ENCODE measurements around the gene C1QL4.

C1QL4 gene

GRCh38 chr12:49345825-49346658, 9.1 kb upstream of the C1QL4 start:
- H3K4me3 ChIP-seq (ENCODE audit: low read length) = no peak overlapping the region
- H3K9ac ChIP-seq (ENCODE audit: low read length) = no peak overlapping the region
- H3K79me2 ChIP-seq (ENCODE audit: low read length) = no peaks in the 10 kb centered on the region
- no peaks in the 10 kb centered on the region for H3K36me3 ChIP-seq (replicated peaks; ENCODE audit: low read depth, low read length)
- H3K4me2 ChIP-seq (ENCODE audit: low read length) = no peak overlapping the region
- no peak for TF ChIP-seq EZH2phosphoT487 (IDR thresholded peaks at IDR 0.05; ENCODE audit: low read depth)
- no peak for TF ChIP-seq CTCF (IDR thresholded peaks at IDR 0.05; ENCODE audit: low read depth, low read length)
- H3K4me1 ChIP-seq (ENCODE audit: low read length) = peaks cover 20% of the 10 kb centered on the region
- H2AFZ ChIP-seq (ENCODE audit: low read depth, low read length) = no peak overlapping the region
- H4K20me1 ChIP-seq (ENCODE audit: insufficient read depth, low read length) = no peaks in the 10 kb centered on the region
- H3K9me3 ChIP-seq (ENCODE audit: insufficient read depth, low read length) = no peaks in the 10 kb centered on the region
- peaks cover 16% of the 10 kb centered on the region for H3K27me3 ChIP-seq (ENCODE audit: low read depth, low read length)
- no peak overlapping the region for H3K27ac ChIP-seq (ENCODE audit: low read length)

GRCh38 chr12:49345051-49345824, 8.2 kb upstream of the C1QL4 start:
- H3K4me2 ChIP-seq (ENCODE audit: low read length) = no peak overlapping the region
- no peak overlapping the region for H3K27ac ChIP-seq (ENCODE audit: low read length)
- H3K27me3 ChIP-seq (ENCODE audit: low read depth, low read length) = peaks cover 16% of the 10 kb centered on the region
- TF ChIP-seq CTCF (IDR thresholded peaks at IDR 0.05; ENCODE audit: low read depth, low read length) = no peak
- no peak for TF ChIP-seq EZH2phosphoT487 (IDR thresholded peaks at IDR 0.05; ENCODE audit: low read depth)
- no peaks in the 10 kb centered on the region for H3K36me3 ChIP-seq (replicated peaks; ENCODE audit: low read depth, low read length)
- peaks cover 20% of the 10 kb centered on the region for H3K4me1 ChIP-seq (ENCODE audit: low read length)
- H2AFZ ChIP-seq (ENCODE audit: low read depth, low read length) = no peak overlapping the region
- H3K79me2 ChIP-seq (ENCODE audit: low read length) = no peaks in the 10 kb centered on the region
- H3K9ac ChIP-seq (ENCODE audit: low read length) = no peak overlapping the region
- no peaks in the 10 kb centered on the region for H4K20me1 ChIP-seq (ENCODE audit: insufficient read depth, low read length)
- H3K9me3 ChIP-seq (ENCODE audit: insufficient read depth, low read length) = no peaks in the 10 kb centered on the region
- H3K4me3 ChIP-seq (ENCODE audit: low read length) = no peak overlapping the region

GRCh38 chr12:49344486-49345050, 7.6 kb upstream of the C1QL4 start:
- no peaks in the 10 kb centered on the region for H3K9me3 ChIP-seq (ENCODE audit: insufficient read depth, low read length)
- no peak overlapping the region for H3K4me2 ChIP-seq (ENCODE audit: low read length)
- H3K27me3 ChIP-seq (ENCODE audit: low read depth, low read length) = peaks cover 16% of the 10 kb centered on the region
- H3K4me1 ChIP-seq (ENCODE audit: low read length) = peaks cover 23% of the 10 kb centered on the region
- H3K4me3 ChIP-seq (ENCODE audit: low read length) = no peak overlapping the region
- no peak overlapping the region for H3K9ac ChIP-seq (ENCODE audit: low read length)
- no peaks in the 10 kb centered on the region for H4K20me1 ChIP-seq (ENCODE audit: insufficient read depth, low read length)
- no peaks in the 10 kb centered on the region for H3K36me3 ChIP-seq (replicated peaks; ENCODE audit: low read depth, low read length)
- no peak overlapping the region for H2AFZ ChIP-seq (ENCODE audit: low read depth, low read length)
- TF ChIP-seq CTCF (IDR thresholded peaks at IDR 0.05; ENCODE audit: low read depth, low read length) = no peak
- no peak for TF ChIP-seq EZH2phosphoT487 (IDR thresholded peaks at IDR 0.05; ENCODE audit: low read depth)
- no peaks in the 10 kb centered on the region for H3K79me2 ChIP-seq (ENCODE audit: low read length)
- H3K27ac ChIP-seq (ENCODE audit: low read length) = no peak overlapping the region

Measured in OCI-LY3 (cell line).